Prostate gland (tissue), 2 donors: ENCODE results near the gene VEGFB.
"Not testable (repeated sequence)": the region's sequence is repeated elsewhere in the genome, so short reads cannot be mapped to it uniquely, and the experiment has no call there.

Experiments used
- POLR2A ChIP-seq: fragments of 450-650 bp; IDR thresholded peaks from one replicate; pipeline ENCODE4 v1.6.1; 2016; ENCODE audit warnings: antibody characterized with exemption, mild to moderate bottlenecking
- TF ChIP-seq, protein P1 (sequence below), 4 experiments: fragments of 200-600 bp in 2 of 4; fragments of 450-650 bp in 2 of 4; sonication (generic) in 2 of 4; IDR thresholded peaks; 1 replicate in 3 of 4; 2 replicates in 1 of 4; pipeline ENCODE4 v1.5.1; 2016 to 2019; ENCODE audit warnings: antibody characterized with exemption in 4 of 4, mild to moderate bottlenecking in 2 of 4, moderate library complexity in 2 of 4

DNA sequence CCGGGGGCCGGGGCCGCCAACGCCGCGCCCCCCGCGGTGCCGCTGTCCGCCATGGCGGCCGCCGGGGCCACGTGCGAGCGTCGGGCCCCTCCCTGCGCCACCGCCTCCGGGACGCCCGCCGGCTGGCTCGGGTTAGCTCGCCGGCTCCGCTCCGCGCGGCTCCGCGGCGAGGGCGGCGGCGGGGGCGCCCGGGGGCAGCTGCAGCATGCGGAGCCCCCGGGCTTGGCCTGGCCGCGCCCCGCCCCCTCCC is 12.2 kb downstream of the VEGFB start:
- TF ChIP-seq, protein P1, sequence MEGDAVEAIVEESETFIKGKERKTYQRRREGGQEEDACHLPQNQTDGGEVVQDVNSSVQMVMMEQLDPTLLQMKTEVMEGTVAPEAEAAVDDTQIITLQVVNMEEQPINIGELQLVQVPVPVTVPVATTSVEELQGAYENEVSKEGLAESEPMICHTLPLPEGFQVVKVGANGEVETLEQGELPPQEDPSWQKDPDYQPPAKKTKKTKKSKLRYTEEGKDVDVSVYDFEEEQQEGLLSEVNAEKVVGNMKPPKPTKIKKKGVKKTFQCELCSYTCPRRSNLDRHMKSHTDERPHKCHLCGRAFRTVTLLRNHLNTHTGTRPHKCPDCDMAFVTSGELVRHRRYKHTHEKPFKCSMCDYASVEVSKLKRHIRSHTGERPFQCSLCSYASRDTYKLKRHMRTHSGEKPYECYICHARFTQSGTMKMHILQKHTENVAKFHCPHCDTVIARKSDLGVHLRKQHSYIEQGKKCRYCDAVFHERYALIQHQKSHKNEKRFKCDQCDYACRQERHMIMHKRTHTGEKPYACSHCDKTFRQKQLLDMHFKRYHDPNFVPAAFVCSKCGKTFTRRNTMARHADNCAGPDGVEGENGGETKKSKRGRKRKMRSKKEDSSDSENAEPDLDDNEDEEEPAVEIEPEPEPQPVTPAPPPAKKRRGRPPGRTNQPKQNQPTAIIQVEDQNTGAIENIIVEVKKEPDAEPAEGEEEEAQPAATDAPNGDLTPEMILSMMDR (IDR thresholded peaks at IDR 0.05), result not testable (repeated sequence)
- TF ChIP-seq POLR2A, result not testable (repeated sequence)
